Neuron (in vitro differentiated cells): ENCODE measurements around the gene TBXT.
"Not testable (repeated sequence)": the region's sequence is repeated elsewhere in the genome, so short reads cannot be mapped to it uniquely, and the experiment has no call there.

Experiments
- H2AFZ ChIP-seq: one replicate; pipeline ENCODE4 v1.6.1; 2013; ENCODE audit warnings: low read depth, mild to moderate bottlenecking, inconsistent platforms, low read length, moderate library complexity
- H3K27me3 ChIP-seq: one replicate; pipeline ENCODE4 v1.6.1; 2013; ENCODE audit warnings: low read length; ENCODE audit not compliant: insufficient read depth
- H3K36me3 ChIP-seq: one replicate; pipeline ENCODE4 v1.6.1; 2013; ENCODE audit warnings: low read length; ENCODE audit not compliant: insufficient read depth
- H3K4me1 ChIP-seq: one replicate; pipeline ENCODE4 v1.6.1; 2013; ENCODE audit warnings: low read length; ENCODE audit not compliant: insufficient read depth
- H3K4me3 ChIP-seq: 2 replicates; pipeline ENCODE4 v1.5.1; 2013; ENCODE audit warnings: mild to moderate bottlenecking, low read length, moderate library complexity
- H3K9me3 ChIP-seq: one replicate; pipeline ENCODE4 v1.6.1; 2013; ENCODE audit warnings: low read length

The TBXT gene

DNA sequence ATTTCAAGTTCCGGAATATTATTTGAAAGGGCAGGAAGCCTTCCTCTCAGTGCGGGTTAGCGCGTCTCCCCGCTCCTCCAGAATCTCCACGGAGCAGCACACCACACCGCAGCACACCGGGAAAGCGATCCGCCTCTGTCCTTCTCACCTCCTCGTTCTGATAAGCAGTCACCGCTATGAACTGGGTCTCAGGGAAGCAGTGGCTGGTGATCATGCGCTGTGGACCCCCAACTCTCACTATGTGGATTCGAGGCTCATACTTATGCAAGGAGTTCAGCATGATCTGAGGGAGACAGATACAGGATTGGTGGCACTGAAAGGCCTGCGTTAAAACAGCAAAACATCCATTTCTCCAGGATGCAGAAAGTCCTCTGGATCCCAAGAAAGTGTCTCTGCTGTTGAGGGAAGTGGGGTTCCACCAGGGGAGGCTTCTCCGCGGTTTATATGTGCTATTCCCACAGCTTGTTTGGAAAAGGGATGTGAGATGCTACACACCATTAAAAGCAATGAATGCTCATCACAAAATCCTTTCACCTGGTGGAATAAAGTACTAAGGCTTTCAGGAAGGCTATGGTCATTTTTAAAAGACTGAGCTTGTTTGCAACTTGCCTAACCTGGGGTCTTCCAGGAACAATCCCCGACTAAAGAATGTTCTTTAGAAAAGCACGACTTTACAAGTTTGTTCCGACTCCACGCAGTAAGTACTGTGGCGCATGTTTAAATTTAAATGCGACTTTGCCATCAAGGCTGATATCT, 1.9 kb downstream of the TBXT start:
- Histone ChIP-seq H3K9me3 (no peaks in the 10 kb centered on the region), H3K36me3 (no peaks in the 10 kb centered on the region), H3K27me3 (peaks cover 81% of the 10 kb centered on the region), H3K4me3 (no peak overlapping the region), H2AFZ (no peak overlapping the region), H3K4me1 (peaks cover 5% of the 10 kb centered on the region)

GRCh38 chr6:166162599-166163342, 4.9 kb downstream of the TBXT start:
- Histone ChIP-seq H3K36me3 (no peaks in the 10 kb centered on the region), H3K9me3 (no peaks in the 10 kb centered on the region), H3K4me1 (no peaks in the 10 kb centered on the region), H3K27me3 (peaks cover 61% of the 10 kb centered on the region), H3K4me3 (no peak overlapping the region), H2AFZ (no peak overlapping the region)

DNA sequence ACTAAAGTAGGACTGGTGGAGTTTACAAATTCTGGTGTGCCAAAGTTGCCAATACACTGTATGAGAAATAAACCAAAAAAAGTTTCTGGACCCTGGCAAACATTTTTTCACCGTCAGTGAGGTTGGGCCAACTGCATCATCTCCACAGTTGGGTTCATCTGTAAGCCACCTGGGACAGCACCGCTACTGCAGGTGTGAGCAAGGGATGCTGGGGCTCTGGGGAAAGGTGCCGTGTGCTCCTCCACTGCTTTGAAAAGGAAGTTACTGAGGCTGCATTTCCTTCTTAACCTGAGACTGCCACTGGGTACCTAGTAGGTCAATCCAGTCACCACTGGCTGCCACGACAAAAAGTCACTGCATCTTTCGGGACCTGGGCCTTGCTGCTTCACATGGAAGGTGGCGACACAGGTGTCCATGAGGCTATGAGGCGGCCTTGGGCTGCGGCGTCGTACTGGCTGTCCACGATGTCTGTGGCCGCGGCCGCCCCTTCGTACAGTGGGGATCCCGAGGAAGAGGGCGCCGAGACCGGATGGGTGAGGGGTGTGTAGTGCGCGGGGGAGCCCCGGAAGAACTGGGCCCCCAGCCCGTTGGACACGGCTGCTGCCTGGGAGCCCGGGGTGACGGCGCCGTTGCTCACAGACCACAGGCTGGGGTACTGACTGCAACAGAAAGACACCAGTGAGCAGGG, 9.6 kb downstream of the TBXT start:
- H2AFZ ChIP-seq: no peak overlapping the region
- H3K9me3 ChIP-seq: no peaks in the 10 kb centered on the region
- no peak overlapping the region for H3K4me3 ChIP-seq
- H3K36me3 ChIP-seq: no peaks in the 10 kb centered on the region
- H3K27me3 ChIP-seq: peaks cover 24% of the 10 kb centered on the region
- H3K4me1 ChIP-seq: no peaks in the 10 kb centered on the region

GRCh38 chr6:166156942-166157341, 10.7 kb downstream of the TBXT start:
- Histone ChIP-seq H3K9me3 (no peaks in the 10 kb centered on the region), H3K4me1 (no peaks in the 10 kb centered on the region)

GRCh38 chr6:166153966-166154365, 13.7 kb downstream of the TBXT start:
- Histone ChIP-seq H2AFZ (no peak overlapping the region), H3K4me1 (no peaks in the 10 kb centered on the region), H3K9me3 (peaks cover 5% of the 10 kb centered on the region), H3K4me3 (no peak overlapping the region), H3K36me3 (no peaks in the 10 kb centered on the region), H3K27me3 (peaks cover 7% of the 10 kb centered on the region)

More at GRCh38 chr6:166156942-166157341, 10.7 kb downstream of the TBXT start:
- Histone ChIP-seq H3K27me3 (peaks cover 13% of the 10 kb centered on the region), H3K36me3 (no peaks in the 10 kb centered on the region), H2AFZ (no peak overlapping the region), H3K4me3 (no peak overlapping the region)

- Histone ChIP-seq H2AFZ (no peak overlapping the region), H3K4me3 (no peak overlapping the region), H3K4me1 (no peaks in the 10 kb centered on the region), H3K9me3 (peaks cover 5% of the 10 kb centered on the region), H3K27me3 (peaks cover 2% of the 10 kb centered on the region), H3K36me3 (no peaks in the 10 kb centered on the region)
Measured at GRCh38 chr6:166152660-166153059, 15.0 kb downstream of the TBXT start.

GRCh38 chr6:166151798-166152197, 15.9 kb downstream of the TBXT start:
- H3K9me3 ChIP-seq: peaks cover 5% of the 10 kb centered on the region
- H2AFZ ChIP-seq: no peak overlapping the region
- H3K4me1 ChIP-seq: no peaks in the 10 kb centered on the region
- H3K36me3 ChIP-seq: no peaks in the 10 kb centered on the region
- no peaks in the 10 kb centered on the region for H3K27me3 ChIP-seq
- H3K4me3 ChIP-seq: no peak overlapping the region

- Histone ChIP-seq H3K4me3 (no peak overlapping the region), H3K36me3 (no peaks in the 10 kb centered on the region)
Measured at GRCh38 chr6:166145751-166146150, 21.9 kb downstream of the TBXT start.

GRCh38 chr6:166143011-166143410, 24.6 kb downstream of the TBXT start:
- H3K27me3 ChIP-seq: no peaks in the 10 kb centered on the region
- H3K4me1 ChIP-seq: no peaks in the 10 kb centered on the region
- H2AFZ ChIP-seq: no peak overlapping the region
- no peaks in the 10 kb centered on the region for H3K36me3 ChIP-seq
- no peaks in the 10 kb centered on the region for H3K9me3 ChIP-seq
- no peak overlapping the region for H3K4me3 ChIP-seq

More at GRCh38 chr6:166145751-166146150, 21.9 kb downstream of the TBXT start:
- H2AFZ ChIP-seq: no peak overlapping the region
- peaks cover 5% of the 10 kb centered on the region for H3K9me3 ChIP-seq
- H3K4me1 ChIP-seq: no peaks in the 10 kb centered on the region
- H3K27me3 ChIP-seq: no peaks in the 10 kb centered on the region

DNA sequence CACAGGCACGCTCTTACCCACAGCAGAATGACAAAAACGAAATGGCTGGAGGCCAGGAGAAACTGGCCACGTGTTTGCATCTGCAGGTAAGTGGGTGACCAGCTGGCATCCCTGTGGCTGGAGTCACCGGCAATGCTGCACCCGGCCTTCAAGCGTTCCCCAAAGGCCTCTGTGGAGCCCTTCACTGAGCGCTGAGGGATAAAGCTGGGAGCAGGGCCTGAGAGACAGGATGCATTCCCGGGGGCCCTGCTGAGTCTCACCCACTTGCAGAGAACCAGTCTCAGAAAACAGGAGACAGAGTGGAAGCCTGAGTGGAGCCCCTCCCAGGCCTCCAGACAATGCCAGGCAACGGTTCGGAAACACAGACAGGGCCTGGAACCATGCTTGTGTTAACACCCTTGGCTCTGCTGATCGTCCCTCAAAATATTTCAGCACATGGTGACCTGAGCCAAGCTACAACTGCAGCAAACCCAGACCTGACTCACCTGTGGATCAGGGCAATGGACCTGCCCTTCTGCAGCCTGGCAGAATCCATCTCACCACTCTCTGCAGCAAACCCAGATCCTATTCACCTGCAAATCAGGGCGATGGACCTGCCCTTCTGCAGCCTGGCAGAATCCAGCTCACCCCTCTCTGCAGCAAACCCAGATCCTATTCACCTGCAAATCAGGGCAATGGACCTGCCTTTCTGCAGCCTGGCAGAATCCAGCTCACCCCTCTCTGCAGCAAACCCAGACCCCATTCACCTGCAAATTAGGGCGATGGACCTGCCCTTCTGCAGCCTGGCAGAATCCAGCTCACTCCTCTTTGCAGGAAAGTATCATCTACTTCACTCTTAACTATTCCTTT, 39.8 kb downstream of the TBXT start:
- Histone ChIP-seq H3K27me3 (no peaks in the 10 kb centered on the region), H2AFZ (no peak overlapping the region), H3K9me3 (no peaks in the 10 kb centered on the region), H3K4me3 (no peak overlapping the region), H3K36me3 (no peaks in the 10 kb centered on the region), H3K4me1 (no peaks in the 10 kb centered on the region)

- H3K36me3 ChIP-seq: not testable (repeated sequence)
Measured at GRCh38 chr6:166123115-166123514, 44.5 kb downstream of the TBXT start.

GRCh38 chr6:166121726-166122125, 45.9 kb downstream of the TBXT start:
- Histone ChIP-seq H3K36me3 (no peaks in the 10 kb centered on the region), H3K4me1 (no peaks in the 10 kb centered on the region), H3K9me3 (no peaks in the 10 kb centered on the region), H3K4me3 (no peak overlapping the region), H3K27me3 (no peaks in the 10 kb centered on the region), H2AFZ (no peak overlapping the region)

More at GRCh38 chr6:166123115-166123514, 44.5 kb downstream of the TBXT start:
- H3K4me1 ChIP-seq, H3K9me3 ChIP-seq, H2AFZ ChIP-seq, H3K27me3 ChIP-seq, H3K4me3 ChIP-seq: not testable (repeated sequence)
